GM23248 (cell line): Measurements from ENCODE around the gene PORCN.

Experiments
- EZH2 ChIP-seq: fragments of 200-600 bp; sonication (generic); IDR thresholded peaks from 2 replicates; pipeline ENCODE4 v1.6.1; 2018; ENCODE audit warnings: antibody characterized with exemption, mild to moderate bottlenecking; ENCODE audit not compliant: insufficient read depth, poor library complexity, severe bottlenecking
- EZH2phosphoT487 ChIP-seq: fragments of 200-600 bp; sonication (generic); IDR thresholded peaks from 2 replicates; pipeline ENCODE4 v1.6.1; 2018; ENCODE audit warnings: antibody characterized with exemption, moderate library complexity, mild to moderate bottlenecking, low read depth; ENCODE audit not compliant: insufficient read depth

- TF ChIP-seq EZH2 (no peak), EZH2phosphoT487 (no peak)
Observed at GRCh38 chrX:48558271-48558670, 49.5 kb downstream of the PORCN start.
